ENCODE data around the gene PPP1R14C. TPM values are rescaled to one million over a fixed set of nuclear protein-coding genes. Genes with fewer than 3 reads are reported as not detected.
"Not testable (repeated sequence)": the region's sequence is repeated elsewhere in the genome, so short reads cannot be mapped to it uniquely, and the experiment has no call there.

Gene PPP1R14C
- total and polyA plus RNA-seq, 2 donors = 0.42 to 1.9 TPM

GRCh38 chr6:150180517-150180916, 37.7 kb downstream of the PPP1R14C start:
- H3K27ac ChIP-seq (ENCODE audit: low read depth in 1 of 2, low read length in 1 of 2) = no peak overlapping the region
- no peaks in the 10 kb centered on the region for H3K9me3 ChIP-seq (ENCODE audit: control insufficient read depth in 2 of 2, insufficient read depth in 1 of 2, low read length in 1 of 2)
- 95% methylated on average over 1 of the region's 1 CpG for WGBS

GRCh38 chr6:150182460-150183078, 39.7 kb downstream of the PPP1R14C start:
- 97% methylated on average over 4 of the region's 4 CpGs for WGBS
- Histone ChIP-seq H3K27ac (ENCODE audit: low read depth in 1 of 2, low read length in 1 of 2) (no peak overlapping the region), H3K27me3 (ENCODE audit: control insufficient read depth in 2 of 2, insufficient read depth in 1 of 2, low read length in 1 of 2) (no peaks in the 10 kb centered on the region), H3K4me1 (ENCODE audit: control insufficient read depth in 2 of 2, insufficient read depth in 2 of 2, low read length in 2 of 2) (no peaks in the 10 kb centered on the region), H3K9me3 (ENCODE audit: control insufficient read depth in 2 of 2, insufficient read depth in 1 of 2, low read length in 1 of 2) (no peaks in the 10 kb centered on the region), H3K4me3 (ENCODE audit: low read length in 2 of 2) (no peak overlapping the region), H3K36me3 (ENCODE audit: control insufficient read depth in 2 of 2, insufficient read depth in 2 of 2, low read length in 1 of 2) (no peaks in the 10 kb centered on the region)
- DNase-seq (ENCODE audit: low read depth in 6 of 9, low spot score in 9 of 9) = no peak

More at GRCh38 chr6:150180517-150180916, 37.7 kb downstream of the PPP1R14C start:
- Histone ChIP-seq H3K4me1 (ENCODE audit: control insufficient read depth in 2 of 2, insufficient read depth in 2 of 2, low read length in 2 of 2) (no peaks in the 10 kb centered on the region), H3K27me3 (ENCODE audit: control insufficient read depth in 2 of 2, insufficient read depth in 1 of 2, low read length in 1 of 2) (no peaks in the 10 kb centered on the region), H3K36me3 (ENCODE audit: control insufficient read depth in 2 of 2, insufficient read depth in 2 of 2, low read length in 1 of 2) (no peaks in the 10 kb centered on the region), H3K4me3 (ENCODE audit: low read length in 2 of 2) (no peak overlapping the region)
- no peak for DNase-seq (ENCODE audit: low read depth in 6 of 9, low spot score in 9 of 9)

- Histone ChIP-seq H3K4me3 (ENCODE audit: low read length in 2 of 2) (no peak overlapping the region), H3K4me1 (ENCODE audit: control insufficient read depth in 2 of 2, insufficient read depth in 2 of 2, low read length in 2 of 2) (no peaks in the 10 kb centered on the region), H3K27me3 (ENCODE audit: control insufficient read depth in 2 of 2, insufficient read depth in 1 of 2, low read length in 1 of 2) (no peaks in the 10 kb centered on the region), H3K36me3 (ENCODE audit: control insufficient read depth in 2 of 2, insufficient read depth in 2 of 2, low read length in 1 of 2) (no peaks in the 10 kb centered on the region), H3K27ac (ENCODE audit: low read depth in 1 of 2, low read length in 1 of 2) (no peak overlapping the region), H3K9me3 (ENCODE audit: control insufficient read depth in 2 of 2, insufficient read depth in 1 of 2, low read length in 1 of 2) (no peaks in the 10 kb centered on the region)
- WGBS = 46% methylated on average over 4 of the region's 4 CpGs
- no peak for DNase-seq (ENCODE audit: low read depth in 6 of 9, low spot score in 9 of 9)
Observed at GRCh38 chr6:150183105-150183504, 40.3 kb downstream of the PPP1R14C start.

GRCh38 chr6:150183966-150184365, 41.1 kb downstream of the PPP1R14C start:
- DNase-seq (ENCODE audit: low read depth in 6 of 9, low spot score in 9 of 9) = no peak
- Histone ChIP-seq H3K27ac (ENCODE audit: low read depth in 1 of 2, low read length in 1 of 2) (no peak overlapping the region), H3K4me1 (ENCODE audit: control insufficient read depth in 2 of 2, insufficient read depth in 2 of 2, low read length in 2 of 2) (no peaks in the 10 kb centered on the region), H3K4me3 (ENCODE audit: low read length in 2 of 2) (no peak overlapping the region), H3K9me3 (ENCODE audit: control insufficient read depth in 2 of 2, insufficient read depth in 1 of 2, low read length in 1 of 2) (no peaks in the 10 kb centered on the region), H3K27me3 (ENCODE audit: control insufficient read depth in 2 of 2, insufficient read depth in 1 of 2, low read length in 1 of 2) (no peaks in the 10 kb centered on the region), H3K36me3 (ENCODE audit: control insufficient read depth in 2 of 2, insufficient read depth in 2 of 2, low read length in 1 of 2) (no peaks in the 10 kb centered on the region)
- 97% methylated on average over 6 of the region's 6 CpGs for WGBS

- WGBS = 79% methylated on average over 10 of the region's 10 CpGs
- H3K27me3 ChIP-seq (ENCODE audit: control insufficient read depth in 2 of 2, insufficient read depth in 1 of 2, low read length in 1 of 2) = no peaks in the 10 kb centered on the region
- H3K36me3 ChIP-seq (ENCODE audit: control insufficient read depth in 2 of 2, insufficient read depth in 2 of 2, low read length in 1 of 2) = no peaks in the 10 kb centered on the region
- H3K27ac ChIP-seq (ENCODE audit: low read depth in 1 of 2, low read length in 1 of 2) = no peak overlapping the region
- H3K4me3 ChIP-seq (ENCODE audit: low read length in 2 of 2) = no peak overlapping the region
- no peaks in the 10 kb centered on the region for H3K9me3 ChIP-seq (ENCODE audit: control insufficient read depth in 2 of 2, insufficient read depth in 1 of 2, low read length in 1 of 2)
- no peaks in the 10 kb centered on the region for H3K4me1 ChIP-seq (ENCODE audit: control insufficient read depth in 2 of 2, insufficient read depth in 2 of 2, low read length in 2 of 2)
- no peak for DNase-seq (ENCODE audit: low read depth in 6 of 9, low spot score in 9 of 9)
Observed at GRCh38 chr6:150184850-150185731, 42.2 kb downstream of the PPP1R14C start.

- H3K36me3 ChIP-seq (ENCODE audit: control insufficient read depth in 2 of 2, insufficient read depth in 2 of 2, low read length in 1 of 2) = no peaks in the 10 kb centered on the region
- no peaks in the 10 kb centered on the region for H3K4me1 ChIP-seq (ENCODE audit: control insufficient read depth in 2 of 2, insufficient read depth in 2 of 2, low read length in 2 of 2)
- H3K9me3 ChIP-seq (ENCODE audit: control insufficient read depth in 2 of 2, insufficient read depth in 1 of 2, low read length in 1 of 2) = no peaks in the 10 kb centered on the region
- WGBS = 97% methylated on average over 8 of the region's 8 CpGs
- H3K4me3 ChIP-seq (ENCODE audit: low read length in 2 of 2) = no peak overlapping the region
- no peak for DNase-seq (ENCODE audit: low read depth in 6 of 9, low spot score in 9 of 9)
- no peak overlapping the region for H3K27ac ChIP-seq (ENCODE audit: low read depth in 1 of 2, low read length in 1 of 2)
- no peaks in the 10 kb centered on the region for H3K27me3 ChIP-seq (ENCODE audit: control insufficient read depth in 2 of 2, insufficient read depth in 1 of 2, low read length in 1 of 2)
Observed at GRCh38 chr6:150185732-150186117, 42.9 kb downstream of the PPP1R14C start.

- Histone ChIP-seq H3K27me3 (ENCODE audit: control insufficient read depth in 2 of 2, insufficient read depth in 1 of 2, low read length in 1 of 2) (no peaks in the 10 kb centered on the region), H3K4me3 (ENCODE audit: low read length in 2 of 2) (no peak overlapping the region), H3K9me3 (ENCODE audit: control insufficient read depth in 2 of 2, insufficient read depth in 1 of 2, low read length in 1 of 2) (no peaks in the 10 kb centered on the region), H3K27ac (ENCODE audit: low read depth in 1 of 2, low read length in 1 of 2) (no peak overlapping the region), H3K4me1 (ENCODE audit: control insufficient read depth in 2 of 2, insufficient read depth in 2 of 2, low read length in 2 of 2) (no peaks in the 10 kb centered on the region), H3K36me3 (ENCODE audit: control insufficient read depth in 2 of 2, insufficient read depth in 2 of 2, low read length in 1 of 2) (no peaks in the 10 kb centered on the region)
- DNase-seq (ENCODE audit: low read depth in 6 of 9, low spot score in 9 of 9) = no peak
- WGBS = 97% methylated on average over 9 of the region's 9 CpGs
Observed at GRCh38 chr6:150186129-150186898, 43.5 kb downstream of the PPP1R14C start.

- 72% methylated on average over 2 of the region's 2 CpGs for WGBS
- not testable (repeated sequence) for H3K9me3 ChIP-seq (ENCODE audit: control insufficient read depth in 2 of 2, insufficient read depth in 1 of 2, low read length in 1 of 2); DNase-seq (ENCODE audit: low read depth in 6 of 9, low spot score in 9 of 9); H3K4me1 ChIP-seq (ENCODE audit: control insufficient read depth in 2 of 2, insufficient read depth in 2 of 2, low read length in 2 of 2); H3K27me3 ChIP-seq (ENCODE audit: control insufficient read depth in 2 of 2, insufficient read depth in 1 of 2, low read length in 1 of 2); H3K36me3 ChIP-seq (ENCODE audit: control insufficient read depth in 2 of 2, insufficient read depth in 2 of 2, low read length in 1 of 2); H3K4me3 ChIP-seq (ENCODE audit: low read length in 2 of 2); H3K27ac ChIP-seq (ENCODE audit: low read depth in 1 of 2, low read length in 1 of 2)
Observed at GRCh38 chr6:150187433-150187832, 44.6 kb downstream of the PPP1R14C start.

- H3K27me3 ChIP-seq (ENCODE audit: control insufficient read depth in 2 of 2, insufficient read depth in 1 of 2, low read length in 1 of 2) = no peaks in the 10 kb centered on the region
- no peaks in the 10 kb centered on the region for H3K9me3 ChIP-seq (ENCODE audit: control insufficient read depth in 2 of 2, insufficient read depth in 1 of 2, low read length in 1 of 2)
- H3K27ac ChIP-seq (ENCODE audit: low read depth in 1 of 2, low read length in 1 of 2) = no peak overlapping the region
- no peaks in the 10 kb centered on the region for H3K36me3 ChIP-seq (ENCODE audit: control insufficient read depth in 2 of 2, insufficient read depth in 2 of 2, low read length in 1 of 2)
- no peak overlapping the region for H3K4me3 ChIP-seq (ENCODE audit: low read length in 2 of 2)
- no peaks in the 10 kb centered on the region for H3K4me1 ChIP-seq (ENCODE audit: control insufficient read depth in 2 of 2, insufficient read depth in 2 of 2, low read length in 2 of 2)
- 96% methylated on average over 5 of the region's 5 CpGs for WGBS
- no peak for DNase-seq (ENCODE audit: low read depth in 6 of 9, low spot score in 9 of 9)
Observed at GRCh38 chr6:150189122-150189521, 46.3 kb downstream of the PPP1R14C start.
